ENCODE data around the gene ADORA1.

The ADORA1 gene

DNA sequence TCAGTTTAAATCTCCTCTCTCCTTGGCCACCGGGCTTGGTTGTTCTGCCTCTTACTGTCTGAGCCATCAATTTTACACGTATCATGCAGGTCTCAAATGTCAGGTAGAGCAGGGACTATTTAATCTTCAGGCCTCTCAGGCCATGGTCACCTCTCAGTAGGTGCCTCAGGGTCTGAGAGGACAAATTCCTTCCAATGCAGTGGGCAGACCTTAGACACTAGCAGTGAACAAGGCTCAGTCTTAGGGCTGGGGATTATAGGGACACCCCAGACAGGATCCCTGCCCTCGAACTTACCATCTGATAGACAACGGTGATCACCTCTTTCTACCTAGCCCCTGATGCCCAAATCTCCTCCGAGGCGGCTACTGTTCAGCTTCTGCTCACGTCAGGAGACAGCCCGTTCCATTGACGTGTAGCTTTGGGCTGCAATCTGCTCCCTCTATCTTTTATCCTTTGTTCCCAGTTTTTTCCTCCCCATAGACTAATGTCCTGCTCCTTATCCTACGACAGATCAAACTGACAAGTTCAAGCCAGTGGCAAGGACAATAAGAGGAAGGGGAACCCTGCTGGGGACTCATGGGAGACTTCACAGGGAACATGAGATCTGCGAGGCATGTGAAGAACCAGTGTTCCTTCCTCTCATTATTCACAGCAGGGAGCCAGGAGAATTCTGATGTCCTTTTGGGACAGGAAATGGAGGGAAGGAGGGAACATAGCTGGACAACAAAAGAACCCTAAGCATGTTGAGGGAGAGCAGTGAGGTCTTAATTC lies 40.3 kb upstream of the ADORA1 start:
- Histone ChIP-seq H3K4me3 (ENCODE audit: low read depth, low read length) (no peak overlapping the region), H3K4me1 (ENCODE audit: control insufficient read depth, insufficient read depth, low read length) (peaks cover 7% of the 10 kb centered on the region), H3K27me3 (ENCODE audit: control insufficient read depth, insufficient read depth, low read length) (no peaks in the 10 kb centered on the region), H3K36me3 (ENCODE audit: control insufficient read depth, insufficient read depth, low read length) (no peaks in the 10 kb centered on the region), H3K9ac (ENCODE audit: low read depth, low read length) (no peak overlapping the region), H3K9me3 (ENCODE audit: control insufficient read depth, insufficient read depth, low read length) (no peaks in the 10 kb centered on the region)

DNA sequence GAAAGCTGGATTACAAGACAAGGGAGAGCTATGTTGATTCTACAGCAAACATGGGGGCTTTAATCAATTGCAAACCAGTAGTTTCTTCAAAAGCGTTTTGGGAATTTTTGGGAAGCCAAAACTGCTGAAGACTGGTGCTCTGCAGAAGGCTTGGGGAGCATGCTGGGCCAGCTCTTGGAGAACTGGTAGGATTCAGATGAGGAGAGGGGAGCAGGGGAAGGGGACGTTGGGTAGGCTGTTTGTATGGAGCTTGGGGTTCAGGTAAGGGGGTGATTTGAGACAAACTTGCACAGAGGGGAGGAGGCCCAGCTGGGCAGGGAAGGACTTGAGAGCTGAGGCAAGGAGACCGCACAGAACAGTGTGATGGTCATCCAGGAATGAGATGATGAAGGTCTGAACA lies 39.1 kb upstream of the ADORA1 start:
- Histone ChIP-seq H3K9me3 (ENCODE audit: control insufficient read depth, insufficient read depth, low read length) (no peaks in the 10 kb centered on the region), H3K9ac (ENCODE audit: low read depth, low read length) (no peak overlapping the region), H3K36me3 (ENCODE audit: control insufficient read depth, insufficient read depth, low read length) (no peaks in the 10 kb centered on the region), H3K27me3 (ENCODE audit: control insufficient read depth, insufficient read depth, low read length) (no peaks in the 10 kb centered on the region), H3K4me3 (ENCODE audit: low read depth, low read length) (no peak overlapping the region), H3K4me1 (ENCODE audit: control insufficient read depth, insufficient read depth, low read length) (no peaks in the 10 kb centered on the region)

DNA sequence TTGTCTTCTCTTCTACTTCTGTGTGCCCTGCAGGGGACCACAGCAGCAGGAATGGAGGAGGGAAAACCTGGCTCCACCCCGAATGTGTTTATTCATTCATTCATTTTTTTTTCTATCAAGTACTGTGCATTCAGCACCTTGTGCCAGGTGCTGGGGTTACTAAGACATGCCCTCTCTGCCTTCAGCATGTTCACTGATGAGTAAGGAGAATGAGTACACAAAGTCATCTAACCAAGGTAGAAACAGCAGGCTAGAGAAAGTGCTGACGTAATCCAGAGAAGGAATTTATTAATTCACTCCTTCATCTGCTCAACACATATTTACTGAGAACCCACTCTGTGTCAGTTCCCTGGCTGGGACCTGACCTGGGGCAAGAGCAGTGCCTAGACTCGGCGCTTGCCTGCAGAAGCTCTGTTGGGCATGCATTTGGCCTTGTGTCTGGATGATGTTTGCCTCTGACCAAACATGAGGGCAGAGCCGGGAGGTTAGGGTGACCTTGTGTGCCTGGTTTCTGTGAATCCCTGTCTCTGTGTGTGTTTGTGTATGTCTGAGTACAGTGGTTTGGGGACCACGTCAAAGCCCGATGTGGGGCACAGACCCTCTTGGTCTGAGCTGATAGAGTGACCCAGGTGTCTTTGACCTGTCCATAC lies 38.4 kb upstream of the ADORA1 start:
- Histone ChIP-seq H3K36me3 (ENCODE audit: control insufficient read depth, insufficient read depth, low read length) (no peaks in the 10 kb centered on the region), H3K9ac (ENCODE audit: low read depth, low read length) (no peak overlapping the region), H3K27me3 (ENCODE audit: control insufficient read depth, insufficient read depth, low read length) (no peaks in the 10 kb centered on the region), H3K4me3 (ENCODE audit: low read depth, low read length) (no peak overlapping the region), H3K4me1 (ENCODE audit: control insufficient read depth, insufficient read depth, low read length) (no peaks in the 10 kb centered on the region), H3K9me3 (ENCODE audit: control insufficient read depth, insufficient read depth, low read length) (no peaks in the 10 kb centered on the region)

DNA sequence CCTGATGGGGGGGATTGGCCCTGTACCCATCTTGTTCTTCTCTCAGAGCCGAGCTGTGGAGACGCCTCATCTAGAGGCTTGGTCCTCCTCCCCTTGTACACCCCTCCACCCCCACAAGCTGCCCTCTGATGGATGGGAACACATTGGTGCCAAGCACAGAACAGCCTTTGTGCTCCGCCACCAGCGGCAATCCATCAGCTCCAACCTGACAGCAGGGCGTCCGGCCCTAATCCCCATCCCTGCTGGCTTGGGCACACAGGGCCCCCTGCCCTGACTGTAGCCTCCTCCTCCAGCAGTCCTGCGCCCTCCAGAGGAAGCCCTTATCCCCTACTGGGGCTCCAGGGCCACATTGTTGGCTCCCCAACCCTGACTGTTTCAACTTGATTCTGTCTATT lies 37.9 kb upstream of the ADORA1 start:
- H3K4me1 ChIP-seq (ENCODE audit: control insufficient read depth, insufficient read depth, low read length): no peaks in the 10 kb centered on the region
- no peaks in the 10 kb centered on the region for H3K27me3 ChIP-seq (ENCODE audit: control insufficient read depth, insufficient read depth, low read length)
- no peaks in the 10 kb centered on the region for H3K9me3 ChIP-seq (ENCODE audit: control insufficient read depth, insufficient read depth, low read length)
- no peaks in the 10 kb centered on the region for H3K36me3 ChIP-seq (ENCODE audit: control insufficient read depth, insufficient read depth, low read length)
- no peak overlapping the region for H3K4me3 ChIP-seq (ENCODE audit: low read depth, low read length)
- H3K9ac ChIP-seq (ENCODE audit: low read depth, low read length): no peak overlapping the region

DNA sequence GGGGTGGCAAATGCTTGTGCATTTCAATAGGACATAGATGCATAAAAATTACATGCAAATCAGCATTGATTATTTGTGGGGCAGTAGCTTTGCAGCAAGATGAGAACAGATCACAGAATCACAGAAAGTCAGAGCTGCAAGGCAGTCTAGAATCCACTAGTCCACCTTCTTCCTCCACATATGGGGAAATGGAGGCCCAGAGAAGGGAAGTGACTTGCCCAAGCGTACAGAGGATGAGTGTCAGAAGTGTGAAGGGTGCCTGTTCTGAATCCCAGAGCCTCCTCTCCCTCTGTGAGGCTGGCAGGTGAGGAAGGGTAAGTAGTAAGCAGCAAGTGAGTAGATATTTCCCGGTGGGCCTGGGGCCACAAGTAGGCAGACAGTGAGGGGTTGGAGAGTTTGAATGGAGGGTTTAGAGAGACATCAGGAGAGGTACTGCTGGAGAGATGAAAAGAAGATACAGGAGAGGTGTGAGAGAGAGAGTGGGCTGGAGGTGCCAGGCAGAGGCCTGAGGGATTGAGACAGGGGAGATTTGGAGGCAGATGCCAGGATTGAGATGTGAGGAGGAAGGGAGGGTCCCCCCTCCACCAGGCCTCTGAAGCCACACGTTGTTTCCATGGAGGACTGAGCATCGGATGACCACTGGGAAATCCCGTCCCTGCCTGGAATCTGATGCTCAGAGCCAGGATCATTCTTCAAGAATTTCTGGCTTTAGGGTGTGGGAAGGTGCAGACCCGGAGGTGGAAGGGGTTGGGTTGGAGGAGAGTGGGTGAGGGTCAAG lies 36.9 kb upstream of the ADORA1 start:
- no peaks in the 10 kb centered on the region for H3K36me3 ChIP-seq (ENCODE audit: control insufficient read depth, insufficient read depth, low read length)
- H3K4me1 ChIP-seq (ENCODE audit: control insufficient read depth, insufficient read depth, low read length): no peaks in the 10 kb centered on the region
- no peaks in the 10 kb centered on the region for H3K27me3 ChIP-seq (ENCODE audit: control insufficient read depth, insufficient read depth, low read length)

DNA sequence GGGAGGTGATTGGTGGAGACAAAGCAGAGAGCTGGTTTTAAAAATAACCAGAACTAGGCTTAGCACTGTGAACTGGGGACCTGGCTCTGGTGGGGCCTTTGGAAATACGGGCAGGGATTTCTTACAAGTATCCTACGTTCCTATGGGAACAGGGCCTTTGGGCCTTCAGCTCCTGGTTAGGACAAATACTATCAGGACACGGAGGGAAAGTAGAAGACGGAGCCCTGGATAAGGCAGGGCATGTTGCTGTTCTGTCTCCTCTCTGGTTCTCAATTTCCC lies 36.4 kb upstream of the ADORA1 start:
- H3K4me1 ChIP-seq (ENCODE audit: control insufficient read depth, insufficient read depth, low read length): no peaks in the 10 kb centered on the region
- H3K36me3 ChIP-seq (ENCODE audit: control insufficient read depth, insufficient read depth, low read length): no peaks in the 10 kb centered on the region
- peaks cover 5% of the 10 kb centered on the region for H3K9me3 ChIP-seq (ENCODE audit: control insufficient read depth, insufficient read depth, low read length)
- no peak overlapping the region for H3K9ac ChIP-seq (ENCODE audit: low read depth, low read length)
- H3K4me3 ChIP-seq (ENCODE audit: low read depth, low read length): no peak overlapping the region
- no peaks in the 10 kb centered on the region for H3K27me3 ChIP-seq (ENCODE audit: control insufficient read depth, insufficient read depth, low read length)

More for the DNA sequence above, 36.9 kb upstream of the ADORA1 start:
- Histone ChIP-seq H3K9me3 (ENCODE audit: control insufficient read depth, insufficient read depth, low read length) (peaks cover 5% of the 10 kb centered on the region), H3K4me3 (ENCODE audit: low read depth, low read length) (no peak overlapping the region), H3K9ac (ENCODE audit: low read depth, low read length) (no peak overlapping the region)

DNA sequence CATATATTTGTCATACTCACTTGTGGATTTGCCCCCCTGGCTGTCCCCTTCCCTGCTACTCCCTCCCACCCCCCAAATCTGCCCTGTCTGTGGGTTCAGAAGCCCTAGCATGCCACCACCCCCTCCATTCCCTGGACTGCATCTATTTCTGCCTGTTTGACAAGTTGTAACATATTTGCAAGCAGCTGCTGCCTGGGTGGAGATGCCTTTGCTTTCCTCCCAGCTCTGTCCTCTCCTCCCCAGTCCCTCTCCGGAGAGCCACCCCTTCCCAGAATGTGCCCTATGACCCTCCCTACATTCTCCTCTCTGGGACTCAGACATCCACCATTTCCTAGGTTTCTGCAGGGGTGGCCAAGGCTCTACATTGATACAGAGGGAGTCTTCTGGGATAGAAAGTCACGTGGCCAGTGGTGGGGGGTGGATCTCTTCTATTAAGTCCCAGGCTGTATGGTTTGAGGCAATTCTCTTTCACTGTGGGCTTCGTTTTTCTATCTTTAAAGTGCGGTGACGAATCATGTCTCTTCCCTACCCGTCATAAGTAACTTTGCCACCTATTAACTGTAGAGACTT lies 35.7 kb upstream of the ADORA1 start:
- Histone ChIP-seq H3K36me3 (ENCODE audit: control insufficient read depth, insufficient read depth, low read length) (no peaks in the 10 kb centered on the region), H3K9ac (ENCODE audit: low read depth, low read length) (no peak overlapping the region), H3K4me3 (ENCODE audit: low read depth, low read length) (no peak overlapping the region), H3K9me3 (ENCODE audit: control insufficient read depth, insufficient read depth, low read length) (peaks cover 5% of the 10 kb centered on the region), H3K27me3 (ENCODE audit: control insufficient read depth, insufficient read depth, low read length) (no peaks in the 10 kb centered on the region), H3K4me1 (ENCODE audit: control insufficient read depth, insufficient read depth, low read length) (no peaks in the 10 kb centered on the region)

DNA sequence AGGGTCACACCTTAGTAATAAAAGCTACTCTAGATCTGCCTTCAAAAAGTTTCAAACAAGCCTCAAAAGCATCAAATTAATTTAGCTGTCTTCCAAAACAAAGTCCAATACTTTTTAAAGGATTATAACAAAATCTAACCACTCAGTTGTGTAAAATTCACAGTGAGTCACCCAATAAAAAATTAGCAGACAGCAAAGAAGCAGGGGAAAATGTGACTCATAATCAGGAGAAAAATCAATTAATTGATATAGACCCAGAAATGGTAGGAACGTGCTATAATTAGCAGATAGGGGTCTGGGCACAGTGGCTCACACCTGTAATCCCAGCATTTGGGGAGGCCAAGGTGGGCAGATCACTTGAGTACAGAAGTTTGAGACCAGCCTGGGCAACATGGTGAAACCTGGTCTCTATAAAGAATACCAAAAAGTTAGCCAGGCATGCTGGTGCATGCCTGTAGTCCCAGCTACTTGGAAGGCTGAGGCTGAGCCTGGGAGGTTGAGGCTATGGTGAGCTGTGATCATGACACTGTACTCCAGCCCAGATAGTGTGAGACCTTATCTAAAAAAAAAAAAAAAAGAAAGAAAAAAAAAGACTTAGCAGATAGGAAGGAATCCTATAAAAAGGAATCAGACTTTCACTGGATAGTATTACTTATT lies 33.6 kb upstream of the ADORA1 start:
- Histone ChIP-seq H3K9me3 (ENCODE audit: control insufficient read depth, insufficient read depth, low read length) (peaks cover 5% of the 10 kb centered on the region), H3K4me3 (ENCODE audit: low read depth, low read length) (no peak overlapping the region), H3K4me1 (ENCODE audit: control insufficient read depth, insufficient read depth, low read length) (no peaks in the 10 kb centered on the region), H3K36me3 (ENCODE audit: control insufficient read depth, insufficient read depth, low read length) (no peaks in the 10 kb centered on the region), H3K27me3 (ENCODE audit: control insufficient read depth, insufficient read depth, low read length) (no peaks in the 10 kb centered on the region), H3K9ac (ENCODE audit: low read depth, low read length) (no peak overlapping the region)

DNA sequence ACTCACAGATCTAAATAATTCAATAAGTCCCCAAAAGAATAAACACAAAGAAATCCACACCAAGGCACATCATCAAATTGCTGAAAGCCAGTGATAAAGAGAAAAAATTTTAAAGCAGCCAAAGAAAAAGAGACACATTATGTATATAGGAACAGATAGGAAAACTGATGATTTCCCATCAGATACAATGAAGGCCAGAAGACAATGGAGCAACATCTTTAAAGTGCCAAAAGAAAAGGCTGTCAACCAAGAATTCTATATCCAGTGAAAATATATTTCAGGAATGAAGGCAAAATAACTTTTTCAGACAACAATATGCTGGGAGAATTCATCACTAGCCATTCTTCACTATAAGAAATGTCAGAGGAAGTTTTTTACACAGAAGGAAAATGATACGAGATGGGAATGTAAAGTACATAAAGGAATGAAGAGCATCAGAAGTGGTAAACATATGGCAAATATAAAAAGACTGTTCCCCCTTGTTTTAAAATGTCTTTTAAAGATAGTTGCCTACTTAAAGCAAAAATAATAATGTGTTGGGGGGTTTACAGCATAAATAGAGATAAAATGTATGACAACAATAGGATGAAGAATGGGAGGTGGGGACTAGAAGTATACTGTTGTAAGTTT lies 32.4 kb upstream of the ADORA1 start:
- no peaks in the 10 kb centered on the region for H3K27me3 ChIP-seq (ENCODE audit: control insufficient read depth, insufficient read depth, low read length)
- no peak overlapping the region for H3K9ac ChIP-seq (ENCODE audit: low read depth, low read length)
- peaks cover 5% of the 10 kb centered on the region for H3K9me3 ChIP-seq (ENCODE audit: control insufficient read depth, insufficient read depth, low read length)
- H3K36me3 ChIP-seq (ENCODE audit: control insufficient read depth, insufficient read depth, low read length): no peaks in the 10 kb centered on the region
- H3K4me1 ChIP-seq (ENCODE audit: control insufficient read depth, insufficient read depth, low read length): no peaks in the 10 kb centered on the region
- no peak overlapping the region for H3K4me3 ChIP-seq (ENCODE audit: low read depth, low read length)

DNA sequence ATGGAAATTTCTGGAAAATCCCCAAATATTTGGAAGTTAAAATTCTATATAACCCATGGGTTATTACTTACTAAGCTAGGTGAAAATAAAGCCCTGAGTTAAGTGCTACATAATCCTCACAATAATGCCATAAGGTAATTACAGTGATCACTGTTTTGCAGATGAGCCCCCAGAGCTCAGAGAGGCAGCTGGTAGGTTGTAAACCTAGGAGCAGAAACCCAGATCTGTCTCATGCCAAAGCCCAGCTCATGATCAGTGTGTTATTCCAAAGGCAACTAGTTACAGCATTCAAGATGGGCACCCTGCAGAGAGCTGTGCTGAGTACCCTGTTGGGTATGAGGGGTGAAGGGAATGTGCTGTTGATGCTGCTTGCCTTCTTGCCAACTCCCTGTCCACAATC lies 31.0 kb upstream of the ADORA1 start:
- no peak overlapping the region for H3K9ac ChIP-seq (ENCODE audit: low read depth, low read length)
- H3K4me1 ChIP-seq (ENCODE audit: control insufficient read depth, insufficient read depth, low read length): no peaks in the 10 kb centered on the region
- H3K27me3 ChIP-seq (ENCODE audit: control insufficient read depth, insufficient read depth, low read length): no peaks in the 10 kb centered on the region
- H3K4me3 ChIP-seq (ENCODE audit: low read depth, low read length): no peak overlapping the region
- peaks cover 5% of the 10 kb centered on the region for H3K9me3 ChIP-seq (ENCODE audit: control insufficient read depth, insufficient read depth, low read length)
- no peaks in the 10 kb centered on the region for H3K36me3 ChIP-seq (ENCODE audit: control insufficient read depth, insufficient read depth, low read length)

DNA sequence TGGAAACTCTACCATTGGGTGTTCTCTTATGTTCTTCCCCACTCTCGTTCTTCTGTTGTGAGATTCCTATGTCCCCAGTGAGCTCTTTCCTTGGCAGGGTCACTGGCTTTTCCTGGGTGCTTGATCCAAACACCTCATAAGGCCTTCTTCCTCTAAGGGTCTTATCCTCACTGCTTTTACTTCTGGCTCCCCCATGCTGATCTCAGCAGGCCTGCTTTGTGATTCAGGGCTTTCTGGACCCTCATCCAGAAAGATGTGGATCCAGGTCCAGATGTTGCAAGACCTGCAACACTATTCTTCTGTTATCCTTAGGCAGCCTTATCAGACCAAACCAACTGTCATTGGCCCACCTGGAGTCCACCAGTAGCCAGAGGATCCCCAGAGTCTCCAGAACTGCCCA lies 30.5 kb upstream of the ADORA1 start:
- Histone ChIP-seq H3K9me3 (ENCODE audit: control insufficient read depth, insufficient read depth, low read length) (peaks cover 5% of the 10 kb centered on the region), H3K36me3 (ENCODE audit: control insufficient read depth, insufficient read depth, low read length) (no peaks in the 10 kb centered on the region), H3K27me3 (ENCODE audit: control insufficient read depth, insufficient read depth, low read length) (no peaks in the 10 kb centered on the region), H3K4me3 (ENCODE audit: low read depth, low read length) (no peak overlapping the region), H3K9ac (ENCODE audit: low read depth, low read length) (no peak overlapping the region), H3K4me1 (ENCODE audit: control insufficient read depth, insufficient read depth, low read length) (no peaks in the 10 kb centered on the region)
